NCI-H1694 treated with DMSO at 0.1 percent for 48 hours (cell line): ENCODE results near the gene PCNX2.
"Not testable (repeated sequence)": the region's sequence is repeated elsewhere in the genome, so short reads cannot be mapped to it uniquely, and the experiment has no call there.

Experiments used
- DNase-seq: peaks from one replicate; lab custom pipeline; 2025; lab: John Stamatoyannopoulos, UW

PCNX2 gene

DNA sequence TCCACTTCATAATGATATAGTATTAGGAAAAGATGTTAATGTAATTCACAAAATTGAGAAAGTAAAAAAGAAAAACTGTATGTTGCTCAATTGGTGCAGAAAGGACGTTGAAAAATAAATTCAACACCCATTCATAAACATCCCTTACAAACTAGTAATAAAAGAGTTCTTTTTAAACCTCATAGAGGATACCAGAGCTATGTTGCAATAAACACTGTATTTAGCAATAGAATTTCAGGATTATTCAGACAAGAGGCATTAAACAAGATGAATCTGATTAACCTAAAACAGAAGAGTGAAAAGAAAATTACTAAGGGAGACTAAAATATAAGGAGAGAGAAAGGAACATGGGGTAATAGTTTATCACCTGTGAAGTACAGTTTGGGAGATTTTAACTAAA is 190.3 kb downstream of the PCNX2 start:
- no peak for DNase-seq

DNA sequence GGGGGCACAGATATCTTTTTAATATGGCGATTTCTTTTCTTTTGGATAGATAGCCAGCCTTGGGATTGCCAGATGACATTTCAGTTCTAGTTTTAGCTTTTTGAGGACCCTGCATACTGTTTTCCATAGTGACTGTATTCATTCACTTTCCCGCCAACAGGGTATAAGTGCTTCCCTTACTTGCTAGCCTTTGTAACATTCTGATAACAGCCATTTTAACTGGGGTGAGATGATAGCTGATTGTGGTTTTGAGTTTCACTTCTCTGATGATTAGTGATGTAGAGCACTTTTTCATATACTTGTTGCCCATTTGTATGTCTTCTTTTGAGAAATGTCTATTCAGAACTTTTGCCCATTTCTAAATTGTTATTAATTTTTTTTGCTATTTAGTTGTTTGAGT is 193.2 kb downstream of the PCNX2 start:
- no peak for DNase-seq

DNA sequence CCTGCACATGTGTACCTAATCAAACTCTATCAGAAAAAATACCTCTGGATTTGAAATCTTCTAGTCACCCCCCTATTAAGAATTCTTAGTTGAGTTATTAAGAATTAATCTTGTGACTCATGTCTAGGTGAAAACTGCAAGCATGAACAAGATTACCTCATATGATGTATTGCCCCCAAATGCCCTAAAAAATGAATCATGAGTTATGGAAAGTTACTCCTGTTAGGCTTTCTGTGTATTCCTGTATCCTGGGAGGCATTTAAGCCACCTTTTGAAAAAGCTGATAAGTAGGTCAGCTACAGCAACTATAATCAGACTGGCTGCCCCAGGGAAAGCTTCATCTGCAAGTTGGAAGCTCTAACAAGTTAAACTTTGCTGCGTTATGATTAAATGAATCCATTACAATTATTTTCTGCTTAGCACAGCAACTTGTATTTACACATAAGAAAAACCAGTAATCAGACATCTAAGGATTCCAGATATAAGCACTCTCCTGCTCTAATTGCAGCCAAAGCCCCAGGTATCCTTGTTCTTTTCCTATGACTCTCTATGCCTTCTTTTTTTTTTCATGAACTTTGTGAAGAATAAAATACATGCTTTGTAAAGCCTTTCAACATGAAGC is 197.5 kb downstream of the PCNX2 start:
- no peak for DNase-seq

DNA sequence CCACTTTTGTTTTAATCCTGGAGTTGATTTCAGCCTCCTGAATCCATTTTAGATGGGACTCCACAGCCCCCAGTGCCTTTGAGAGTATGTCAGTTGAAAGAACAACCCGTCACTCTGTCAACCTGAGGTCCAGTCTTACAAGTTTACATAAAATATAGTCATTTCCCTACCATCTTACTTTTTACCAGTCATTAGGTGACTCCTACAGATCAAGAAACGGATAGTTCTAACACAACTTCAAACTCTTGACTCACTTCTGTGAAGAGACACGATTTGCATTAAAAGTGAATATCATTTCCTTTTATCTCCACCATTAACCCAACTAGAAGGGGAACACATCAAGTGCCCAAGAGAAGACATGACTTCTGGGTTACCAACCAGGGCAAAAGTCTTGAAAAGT is 198.0 kb downstream of the PCNX2 start:
- DNase-seq, result no peak

DNA sequence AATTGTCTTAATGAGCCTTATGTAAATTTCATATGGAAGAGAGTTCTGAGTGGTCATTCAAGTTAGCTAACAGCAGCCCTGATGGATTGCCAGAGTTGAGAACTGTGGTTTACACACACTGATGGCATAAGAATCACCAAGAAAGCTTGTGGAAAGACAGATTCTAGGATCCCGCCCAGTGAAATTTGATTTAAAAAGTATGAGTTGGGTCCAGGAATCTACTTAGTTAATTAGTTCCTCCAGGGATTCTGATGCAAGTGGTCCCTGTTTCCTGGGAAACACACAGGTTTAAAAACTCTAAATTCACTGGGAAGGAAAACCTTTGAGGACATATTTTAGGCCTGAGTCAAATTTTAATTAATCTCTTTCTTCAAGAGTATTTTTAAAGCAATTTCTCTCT is 200.8 kb downstream of the PCNX2 start:
- no peak for DNase-seq

DNA sequence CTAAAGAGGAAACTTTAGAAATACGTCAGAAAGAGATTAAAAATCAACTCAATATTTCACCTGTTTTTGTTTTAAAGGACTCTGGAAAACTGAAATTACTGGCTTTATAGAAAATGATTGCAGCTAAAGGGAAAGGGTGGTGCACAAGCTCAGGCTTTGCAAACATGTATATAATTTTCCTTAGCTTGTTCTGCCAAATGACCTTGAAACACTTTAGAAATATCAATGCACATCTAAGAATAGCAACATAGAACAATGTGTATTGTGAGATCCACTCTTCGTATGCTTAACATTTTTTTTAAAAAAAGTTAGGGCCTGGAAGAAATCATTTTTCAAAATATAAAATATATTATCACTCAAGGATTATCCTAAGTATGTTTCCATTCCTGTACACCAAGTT is 201.3 kb downstream of the PCNX2 start:
- no peak for DNase-seq

DNA sequence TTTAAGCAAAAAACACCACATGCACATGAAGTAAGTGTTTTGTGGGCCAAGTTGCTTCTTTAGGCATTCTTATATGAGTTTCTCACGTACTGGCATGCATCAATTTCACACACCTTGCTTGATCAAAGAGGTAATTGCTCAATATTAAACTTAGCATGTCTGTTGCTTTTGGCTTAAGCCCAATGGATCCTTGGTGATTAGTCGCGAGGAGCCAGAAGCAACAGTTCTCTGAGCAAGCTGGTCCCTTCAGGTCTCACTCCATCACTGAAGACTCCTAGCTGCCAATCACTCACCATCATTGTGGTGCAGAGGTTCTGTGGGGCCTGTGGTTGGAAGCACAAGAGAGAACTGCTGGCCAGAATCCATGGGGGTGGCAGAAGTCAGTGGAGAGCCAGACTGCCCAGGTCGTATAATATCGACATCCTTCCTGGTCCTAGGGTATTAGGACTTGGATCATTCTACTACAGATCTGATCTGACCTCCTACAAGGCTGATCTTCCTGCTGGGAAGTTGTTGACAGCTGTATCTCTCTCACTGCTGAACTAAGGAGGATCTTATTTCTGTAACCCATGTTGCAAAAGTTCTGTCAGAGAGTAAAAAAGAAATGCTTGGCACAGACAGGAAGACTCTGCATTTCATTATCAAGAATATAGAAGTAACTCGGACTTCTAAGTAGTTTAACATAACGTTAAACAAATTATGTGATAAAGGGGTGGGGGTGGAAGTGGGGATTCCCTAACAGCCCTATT is 204.6 kb downstream of the PCNX2 start:
- no peak for DNase-seq

DNA sequence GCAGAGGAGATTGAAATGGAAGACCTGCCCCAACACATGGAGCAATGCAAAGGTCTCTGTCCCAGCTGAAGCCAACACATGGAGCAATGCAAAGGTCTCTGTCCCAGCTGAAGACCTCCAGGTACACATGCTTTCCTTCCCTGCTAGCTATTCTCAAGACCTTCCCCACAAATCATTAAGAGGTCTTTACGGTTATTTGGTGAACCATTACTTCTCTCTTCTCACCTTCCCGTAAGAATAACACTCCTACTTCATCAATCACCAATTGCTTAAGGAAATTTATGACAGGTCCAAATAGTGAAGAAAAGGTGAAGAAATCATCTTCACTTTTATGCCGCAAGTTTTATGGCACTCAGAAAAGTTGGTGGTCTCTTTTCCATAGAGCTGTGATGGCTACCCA is 206.3 kb downstream of the PCNX2 start:
- DNase-seq, result no peak

DNA sequence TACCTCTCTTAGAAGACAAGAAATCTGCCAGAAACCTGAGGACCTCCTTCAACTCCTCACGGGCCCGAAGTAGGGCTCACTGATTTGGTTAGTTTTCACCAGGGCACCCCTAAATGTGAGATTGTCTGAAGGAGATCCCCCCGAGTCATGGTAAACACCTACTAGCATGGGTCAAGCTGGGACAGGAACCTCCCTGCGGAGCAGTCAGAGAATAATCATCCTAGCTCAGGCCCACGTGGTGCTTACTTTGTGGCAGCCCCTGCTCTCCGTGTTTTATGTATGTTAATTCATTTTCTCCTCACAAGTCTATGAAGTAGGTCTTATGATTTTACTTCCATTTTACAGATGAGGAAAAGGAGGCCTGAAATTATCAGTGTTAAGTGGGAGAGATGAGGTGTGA is 206.9 kb downstream of the PCNX2 start:
- no peak for DNase-seq

DNA sequence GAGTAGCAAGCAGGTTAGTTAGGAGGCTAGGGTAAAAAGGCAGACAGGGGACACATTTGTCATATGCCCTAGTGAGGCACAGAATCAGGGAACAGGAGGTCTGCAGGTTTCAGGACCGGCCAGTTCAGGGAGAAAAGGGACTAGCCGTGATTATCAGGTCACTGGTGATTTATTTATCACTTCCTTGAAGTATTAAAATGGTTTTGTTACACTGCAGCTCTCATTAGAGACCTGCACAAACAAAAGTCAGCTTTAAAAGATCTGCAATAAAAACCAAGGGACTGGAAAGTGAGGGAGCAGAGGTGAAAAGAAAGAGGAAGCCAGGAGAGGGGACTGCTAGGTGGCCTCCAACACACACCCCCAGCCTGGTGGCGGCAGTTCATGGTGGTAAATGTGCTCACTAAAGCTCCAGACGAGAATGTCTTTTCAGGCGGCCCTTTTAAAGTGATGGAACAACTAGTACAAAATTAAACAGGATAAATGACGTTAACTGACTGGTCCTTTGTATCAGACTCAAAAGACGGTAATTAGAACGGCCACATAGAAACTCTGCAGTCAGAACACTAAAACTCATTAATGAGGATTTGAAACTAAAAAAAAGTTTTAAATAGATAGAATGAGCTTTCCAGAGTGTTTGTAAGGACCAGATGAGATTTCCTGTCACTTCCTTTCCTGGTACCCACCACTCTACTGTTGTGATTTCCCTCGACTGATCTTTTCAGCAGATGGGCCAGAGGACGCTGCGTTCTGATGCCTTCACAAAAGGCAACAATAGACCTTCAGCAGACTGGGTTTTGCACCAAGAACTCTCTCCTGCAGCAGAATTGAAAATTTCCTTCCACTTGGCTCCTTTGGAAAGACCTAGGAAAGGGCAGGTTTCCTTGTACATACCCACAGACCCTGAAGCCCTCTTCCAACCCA is 208.3 kb downstream of the PCNX2 start:
- DNase-seq, result no peak

DNA sequence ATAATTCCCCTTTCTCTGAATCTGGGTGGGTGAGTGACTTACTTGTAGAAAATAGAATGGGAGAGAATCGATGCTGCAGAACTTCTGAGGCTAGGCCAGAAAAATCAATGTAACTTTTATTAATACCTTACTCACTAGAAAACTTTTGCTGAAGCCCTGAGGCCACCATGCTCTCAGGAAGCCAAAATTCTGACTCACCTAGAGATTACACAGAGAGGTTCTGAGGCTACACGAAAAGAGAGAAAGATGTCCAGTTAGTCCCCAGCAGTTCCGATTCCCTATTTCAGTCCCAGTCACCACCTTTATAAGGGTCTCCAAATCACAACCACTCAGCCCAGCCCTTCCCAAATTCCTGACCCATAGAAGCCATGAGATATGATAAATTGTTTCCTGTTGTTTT is 210.0 kb downstream of the PCNX2 start:
- DNase-seq, result no peak

DNA sequence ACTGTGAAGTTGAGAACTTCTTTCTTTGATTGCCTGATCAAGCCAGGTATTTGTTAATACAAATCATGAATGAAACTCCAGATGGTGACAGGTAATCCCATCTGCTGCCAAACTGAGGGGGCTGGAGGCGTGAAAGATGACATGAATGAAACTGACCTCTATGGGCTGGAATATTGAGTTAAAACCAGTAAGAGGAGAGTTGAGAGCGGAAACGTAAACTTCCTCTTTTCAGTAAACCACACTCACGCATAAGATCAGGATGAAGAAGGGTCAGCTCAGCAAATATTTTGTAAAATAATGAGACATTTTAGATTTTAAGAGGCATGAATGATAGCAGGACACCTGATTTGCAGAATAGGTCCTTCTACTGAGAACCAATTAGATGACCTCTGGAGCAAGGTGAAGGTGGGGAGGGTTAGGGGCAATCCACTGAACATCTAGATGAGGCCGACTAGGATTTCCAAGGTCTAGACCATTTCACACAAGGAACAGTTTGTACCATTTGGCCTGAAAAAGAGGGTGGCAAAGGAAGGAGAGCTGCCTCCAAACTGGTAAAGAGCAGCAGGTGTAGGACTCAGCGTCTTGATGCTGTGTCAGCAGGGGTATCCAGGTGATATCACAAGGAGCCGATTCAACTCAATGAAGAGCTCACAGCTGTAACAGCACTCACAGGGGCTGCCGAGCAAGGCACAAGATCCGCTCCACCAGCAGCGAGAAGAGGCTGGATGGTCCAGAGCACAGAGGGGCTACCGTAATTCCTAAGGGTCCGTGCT is 212.6 kb downstream of the PCNX2 start:
- DNase-seq, result no peak

DNA sequence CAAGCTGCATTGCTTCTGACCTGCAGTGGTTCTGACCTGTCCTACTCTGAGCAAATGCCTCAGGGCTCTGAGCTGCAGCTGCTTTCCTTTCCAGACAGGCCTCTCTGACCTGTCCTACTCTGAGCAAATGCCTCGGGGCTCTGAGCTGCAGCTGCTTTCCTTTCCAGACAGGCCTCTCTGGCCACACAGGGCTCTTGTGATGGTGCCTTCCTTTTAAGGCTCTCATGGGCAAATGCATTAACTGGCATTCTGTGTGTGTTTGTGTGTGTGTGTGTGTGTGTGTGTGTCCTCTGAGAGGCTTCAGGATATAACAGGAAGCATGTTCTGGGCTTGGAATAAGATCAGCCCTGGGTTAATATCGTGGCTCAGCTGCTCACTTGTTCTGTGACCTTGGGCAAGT is 213.8 kb downstream of the PCNX2 start:
- DNase-seq, result no peak

DNA sequence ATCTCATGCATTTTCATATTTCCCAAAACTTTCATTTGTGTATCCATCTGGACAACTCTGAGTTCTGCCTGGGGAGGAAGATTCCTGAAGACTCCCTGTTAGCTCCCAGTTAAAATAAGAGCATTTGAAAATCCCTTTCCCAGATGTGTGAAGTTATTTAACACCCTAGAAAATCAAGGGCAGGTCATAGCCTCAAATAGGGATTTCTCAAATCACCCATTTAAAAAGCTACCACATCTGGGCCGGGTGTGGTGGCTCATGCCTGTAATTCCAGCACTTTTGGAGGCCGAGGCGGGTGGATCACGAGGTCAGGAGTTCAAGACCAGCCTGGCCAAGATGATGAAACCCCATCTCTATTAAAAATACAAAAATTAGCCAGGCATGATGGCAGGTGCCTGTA is 214.7 kb downstream of the PCNX2 start:
- not testable (repeated sequence) for DNase-seq

DNA sequence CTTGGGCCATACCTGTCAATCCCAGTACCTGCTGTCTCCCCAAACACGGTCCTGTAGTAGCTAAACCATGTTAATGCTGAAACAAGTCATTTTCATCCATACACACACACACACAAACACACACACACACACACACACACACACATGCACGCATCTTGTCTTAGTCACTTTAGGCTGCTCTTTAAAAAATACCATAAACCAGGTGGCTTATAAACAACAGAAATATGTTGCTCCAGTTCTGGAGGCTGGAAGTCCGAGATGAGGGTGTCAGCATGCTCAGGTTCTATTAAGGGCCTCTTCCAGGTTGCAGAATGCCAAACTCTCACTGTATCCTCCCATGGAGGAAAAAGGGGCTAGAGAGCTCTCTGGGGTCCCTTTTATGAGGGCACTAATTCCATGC is 215.2 kb downstream of the PCNX2 start:
- DNase-seq, result no peak

DNA sequence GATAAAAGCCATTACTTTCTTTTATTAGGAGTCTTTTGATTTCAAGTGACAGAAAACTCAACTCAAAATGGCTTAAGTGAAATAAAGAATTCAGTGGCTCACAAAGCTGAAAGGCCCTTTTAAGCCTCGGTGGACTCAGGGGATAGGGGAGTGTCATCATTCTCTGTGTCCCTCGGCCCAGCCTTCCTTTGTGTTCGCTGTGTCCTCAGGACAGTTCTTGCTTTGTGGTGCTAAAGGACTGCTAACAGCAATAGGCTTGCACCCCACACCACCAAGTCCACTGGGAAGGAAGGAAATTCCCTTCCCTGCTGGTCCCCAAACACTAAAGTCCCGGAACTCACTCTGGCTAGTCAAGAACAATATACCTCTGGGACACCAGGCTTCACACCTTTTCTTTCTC is 216.0 kb downstream of the PCNX2 start:
- DNase-seq, result no peak

DNA sequence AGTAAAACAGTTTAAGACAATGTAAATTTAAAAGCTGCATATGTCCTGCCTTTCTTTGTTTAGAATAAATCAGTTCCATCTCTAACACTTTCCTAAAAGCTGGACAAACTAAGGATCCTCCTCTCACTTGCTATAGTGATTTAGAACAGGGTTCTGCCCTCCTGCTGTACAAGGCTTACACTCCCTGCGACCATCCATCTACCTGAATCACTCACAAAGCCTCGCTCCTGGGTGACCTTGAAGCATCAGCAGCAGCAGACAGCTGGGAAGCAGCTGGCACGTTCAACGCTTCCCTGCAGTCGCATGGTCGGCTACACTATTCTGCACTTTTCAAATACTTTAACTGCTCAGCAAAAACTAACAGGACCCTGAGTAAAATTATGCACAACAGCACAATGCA is 217.1 kb downstream of the PCNX2 start:
- DNase-seq, result no peak

DNA sequence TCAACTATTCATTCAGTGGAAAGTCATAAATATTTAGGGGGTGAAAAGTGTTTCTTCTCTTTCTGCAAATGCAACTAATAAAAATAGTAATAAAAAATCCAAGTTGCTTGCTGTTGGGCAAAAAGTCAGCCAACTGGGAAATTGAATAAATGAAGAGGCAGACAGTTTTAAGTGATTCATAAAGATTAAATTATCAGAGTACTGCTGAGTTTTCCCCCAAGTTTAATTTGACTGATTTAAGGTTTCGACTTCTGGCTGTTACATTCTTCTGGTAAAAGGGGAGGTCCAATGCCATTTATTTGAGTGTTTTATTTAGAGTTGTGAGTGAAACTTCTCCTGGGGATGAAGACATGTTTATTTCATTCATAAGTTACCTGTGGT is 219.6 kb downstream of the PCNX2 start:
- no peak for DNase-seq

DNA sequence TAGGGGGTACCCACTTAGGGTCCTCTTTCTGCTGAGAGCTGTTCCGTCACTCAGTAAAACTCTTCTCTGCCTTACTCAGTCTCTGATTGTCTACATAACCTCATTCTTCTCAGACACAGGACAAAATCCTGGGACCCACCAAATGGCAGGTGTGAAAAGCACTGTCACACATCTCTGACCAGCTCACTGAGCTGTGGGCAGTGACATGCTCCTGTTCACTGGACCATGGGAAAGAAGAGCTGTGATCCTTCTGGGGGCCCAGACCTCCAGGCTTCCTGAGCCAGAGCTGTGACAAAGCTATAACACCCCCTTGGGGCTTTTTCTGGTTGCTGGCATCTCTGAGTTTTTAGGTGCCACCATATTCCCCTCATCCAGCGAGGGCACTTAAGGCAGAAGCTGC is 229.4 kb downstream of the PCNX2 start:
- no peak for DNase-seq

DNA sequence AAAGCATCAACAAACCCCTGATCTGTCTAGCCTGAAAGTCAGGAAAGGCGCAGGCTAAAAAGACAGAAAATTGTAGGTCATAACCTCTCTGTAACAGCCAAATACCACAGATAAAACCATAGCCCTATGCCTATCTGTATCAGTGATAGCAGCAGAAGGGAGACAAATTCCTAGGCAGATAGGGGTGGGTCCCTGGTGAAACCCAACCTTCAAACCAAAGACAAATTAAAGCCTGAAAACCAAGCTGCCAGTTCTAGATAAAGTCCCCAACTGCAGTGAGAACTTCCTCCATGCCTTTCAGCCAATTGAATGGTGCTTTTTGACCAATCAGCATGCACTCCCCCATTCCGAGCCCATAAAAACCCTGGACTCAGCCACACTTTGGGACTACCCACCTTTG is 229.8 kb downstream of the PCNX2 start:
- no peak for DNase-seq

DNA sequence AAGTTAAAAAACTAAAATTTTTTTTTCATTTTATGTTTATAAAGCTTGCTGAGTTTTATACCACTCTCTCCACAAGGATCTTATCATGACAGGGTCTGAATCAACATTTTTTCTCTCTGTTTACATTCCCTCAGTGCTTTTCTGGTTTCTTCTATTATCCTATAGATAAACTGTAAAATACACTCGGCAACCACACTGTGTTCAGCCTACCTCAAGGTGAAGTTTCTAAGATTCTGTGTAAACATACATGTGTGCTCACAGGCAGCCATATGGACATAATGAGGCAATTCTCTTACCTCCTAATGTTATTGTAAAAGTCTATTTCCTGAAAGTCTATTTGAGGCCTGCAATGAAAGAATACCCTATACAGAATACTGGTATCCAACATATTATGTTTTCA is 230.5 kb downstream of the PCNX2 start:
- no peak for DNase-seq

DNA sequence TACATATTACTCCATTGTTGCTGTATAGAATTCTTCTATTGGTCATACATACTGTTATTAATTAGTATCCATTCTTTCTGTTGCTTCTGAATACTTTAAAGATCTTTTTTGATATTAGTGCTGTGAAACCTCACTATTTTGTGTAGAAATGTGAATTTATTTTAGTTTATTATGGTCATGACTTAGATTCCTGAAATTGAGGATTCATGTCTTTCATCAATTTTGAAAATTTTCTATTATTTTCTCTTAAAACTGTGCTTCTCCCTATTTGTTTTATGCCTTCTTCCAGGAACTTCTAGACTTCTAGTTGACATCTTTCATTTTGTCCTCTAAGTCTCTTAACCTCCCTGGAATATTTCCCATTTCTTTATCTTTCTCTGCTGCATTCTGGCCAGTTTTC is 232.1 kb downstream of the PCNX2 start:
- DNase-seq, result no peak
